Measurements from ENCODE around the gene ZDHHC7.

- TF ChIP-seq CTCF (IDR thresholded peaks at IDR 0.05), result no peak
- no peak for TF ChIP-seq POLR2A (IDR thresholded peaks at IDR 0.05)
Measured at GRCh38 chr16:84940670-84941551, 70.4 kb downstream of the ZDHHC7 start.
